IPS DF 6.9 (cell line): Measurements from ENCODE around the gene LENG8.
"Not testable (repeated sequence)": the region's sequence is repeated elsewhere in the genome, so short reads cannot be mapped to it uniquely, and the experiment has no call there.

Experiments
- DNase-seq: peaks from one replicate; pipeline ENCODE4 v3.0.0-alpha.2; 2013; ENCODE audit warnings: low read depth, low spot score
- H3K27ac ChIP-seq: one replicate; pipeline ENCODE4 v1.5.1; 2013; ENCODE audit warnings: low read length, control low read depth
- H3K27me3 ChIP-seq: 2 replicates; pipeline ENCODE4 v1.6.1; 2013; ENCODE audit warnings: mild to moderate bottlenecking, low read length; ENCODE audit not compliant: control insufficient read depth, insufficient read depth
- H3K36me3 ChIP-seq: 2 replicates; pipeline ENCODE4 v1.6.1; 2013; ENCODE audit warnings: low read length; ENCODE audit not compliant: control insufficient read depth, insufficient read depth
- H3K4me1 ChIP-seq: 2 replicates; pipeline ENCODE4 v1.6.1; 2013; ENCODE audit warnings: low read length; ENCODE audit not compliant: control insufficient read depth, insufficient read depth
- H3K4me3 ChIP-seq: 2 replicates; pipeline ENCODE4 v1.5.1; 2013; ENCODE audit warnings: mild to moderate bottlenecking, low read length
- H3K9me3 ChIP-seq: 2 replicates; pipeline ENCODE4 v1.6.1; 2013; ENCODE audit warnings: low read length, inconsistent platforms; ENCODE audit not compliant: control insufficient read depth, insufficient read depth
- WGBS: extraction: QIAGEN DNeasy Blood & Tissue Kit; methylation state at CpG from one replicate; pipeline ENCODE4 v1.1.7; 2013; ENCODE audit warnings: mixed read lengths, missing lambda C conversion rate; ENCODE audit not compliant: insufficient read length, insufficient coverage; 5-methylcytosine and 5-hydroxymethylcytosine counted together

Gene LENG8

GRCh38 chr19:54461613-54462012 lies 12.6 kb downstream of the LENG8 start:
- no peak for DNase-seq
- Histone ChIP-seq H3K36me3 (peaks cover 35% of the 10 kb centered on the region), H3K27me3 (no peaks in the 10 kb centered on the region), H3K9me3 (no peaks in the 10 kb centered on the region), H3K27ac (no peak overlapping the region), H3K4me3 (no peak overlapping the region), H3K4me1 (no peaks in the 10 kb centered on the region; the same call in 1 of the 2 replicates)
- no CpG with 5 or more reads among the region's 3 CpGs for WGBS

- H3K9me3 ChIP-seq, result no peaks in the 10 kb centered on the region
- H3K27ac ChIP-seq, result no peak overlapping the region
- H3K4me1 ChIP-seq, result no peaks in the 10 kb centered on the region; the same call in 1 of the 2 replicates
- no CpG with 5 or more reads among the region's 15 CpGs for WGBS
- no peak overlapping the region for H3K4me3 ChIP-seq
- DNase-seq, result no peak
- no peaks in the 10 kb centered on the region for H3K27me3 ChIP-seq
- H3K36me3 ChIP-seq, result peaks cover 29% of the 10 kb centered on the region
Observed at GRCh38 chr19:54462047-54462654, 13.2 kb downstream of the LENG8 start.

GRCh38 chr19:54462655-54463530 lies 13.9 kb downstream of the LENG8 start:
- Histone ChIP-seq H3K9me3 (no peaks in the 10 kb centered on the region), H3K27me3 (no peaks in the 10 kb centered on the region), H3K27ac (no peak overlapping the region), H3K4me3 (peak overlapping the region; percentile 73; the same call in 1 of the 2 replicates), H3K36me3 (peaks cover 24% of the 10 kb centered on the region), H3K4me1 (no peaks in the 10 kb centered on the region; the same call in 1 of the 2 replicates)
- WGBS, result no CpG with 5 or more reads among the region's 91 CpGs
- no peak for DNase-seq

- Histone ChIP-seq H3K4me1 (no peaks in the 10 kb centered on the region; the same call in 1 of the 2 replicates), H3K27me3 (no peaks in the 10 kb centered on the region), H3K36me3 (peaks cover 18% of the 10 kb centered on the region), H3K9me3 (no peaks in the 10 kb centered on the region), H3K27ac (no peak within 1 kb of the TSS), H3K4me3 (peak within 1 kb of the TSS; percentile 73)
- no CpG with 5 or more reads among the region's 41 CpGs for WGBS
- DNase-seq, result peak; percentile 91
Observed at GRCh38 chr19:54463531-54464043, 14.6 kb downstream of the LENG8 start, which contains the start of gene LENG9. TSS of gene LENG9 (minus strand) at chr19:54463778. CDS start at chr19:54463526, 252 bp downstream.

- H3K27ac ChIP-seq, result no peak overlapping the region
- H3K9me3 ChIP-seq, result no peaks in the 10 kb centered on the region
- peak overlapping the region; percentile 70; the same call in 1 of the 2 replicates for H3K4me3 ChIP-seq
- H3K27me3 ChIP-seq, result no peaks in the 10 kb centered on the region
- peaks cover 12% of the 10 kb centered on the region; the same call in 1 of the 2 replicates for H3K36me3 ChIP-seq
- no CpG with 5 or more reads among the region's 26 CpGs for WGBS
- peak; percentile 93 for DNase-seq
- no peaks in the 10 kb centered on the region; the same call in 1 of the 2 replicates for H3K4me1 ChIP-seq
Observed at GRCh38 chr19:54464044-54464629, 15.1 kb downstream of the LENG8 start.

GRCh38 chr19:54464630-54465425 lies 15.8 kb downstream of the LENG8 start:
- peaks cover 12% of the 10 kb centered on the region; the same call in 1 of the 2 replicates for H3K36me3 ChIP-seq
- H3K27me3 ChIP-seq, result no peaks in the 10 kb centered on the region
- H3K4me1 ChIP-seq, result no peaks in the 10 kb centered on the region; the same call in 1 of the 2 replicates
- WGBS, result no CpG with 5 or more reads among the region's 87 CpGs
- no peak overlapping the region for H3K27ac ChIP-seq
- H3K9me3 ChIP-seq, result no peaks in the 10 kb centered on the region
- peak overlapping the region; percentile 70; the same call in 1 of the 2 replicates for H3K4me3 ChIP-seq
- DNase-seq, result no peak

- Histone ChIP-seq H3K36me3 (peaks cover 8% of the 10 kb centered on the region; the same call in 1 of the 2 replicates), H3K27me3 (peaks cover 2% of the 10 kb centered on the region; the same call in 1 of the 2 replicates), H3K4me3 (no peak overlapping the region; the same call in 1 of the 2 replicates), H3K9me3 (no peaks in the 10 kb centered on the region), H3K27ac (no peak overlapping the region), H3K4me1 (no peaks in the 10 kb centered on the region; the same call in 1 of the 2 replicates)
- WGBS, result no CpG with 5 or more reads among the region's 49 CpGs
- no peak for DNase-seq
Observed at GRCh38 chr19:54465426-54466109, 16.6 kb downstream of the LENG8 start.

- H3K9me3 ChIP-seq, H3K27me3 ChIP-seq, H3K4me1 ChIP-seq, DNase-seq, H3K27ac ChIP-seq, H3K4me3 ChIP-seq, H3K36me3 ChIP-seq: not testable (repeated sequence)
- no CpG with 5 or more reads among the region's 14 CpGs for WGBS
Observed at GRCh38 chr19:54466110-54466480, 17.1 kb downstream of the LENG8 start.

GRCh38 chr19:54469496-54469934 lies 20.5 kb downstream of the LENG8 start:
- no peaks in the 10 kb centered on the region for H3K36me3 ChIP-seq
- no peak overlapping the region for H3K4me3 ChIP-seq
- no CpG with 5 or more reads among the region's 8 CpGs for WGBS
- H3K27ac ChIP-seq, result no peak overlapping the region
- no peak for DNase-seq
- H3K9me3 ChIP-seq, result no peaks in the 10 kb centered on the region
- peaks cover 3% of the 10 kb centered on the region; the same call in 1 of the 2 replicates for H3K27me3 ChIP-seq
- no peaks in the 10 kb centered on the region; the same call in 1 of the 2 replicates for H3K4me1 ChIP-seq
